Measurements from ENCODE around the gene HERPUD2.

The HERPUD2 gene

DNA sequence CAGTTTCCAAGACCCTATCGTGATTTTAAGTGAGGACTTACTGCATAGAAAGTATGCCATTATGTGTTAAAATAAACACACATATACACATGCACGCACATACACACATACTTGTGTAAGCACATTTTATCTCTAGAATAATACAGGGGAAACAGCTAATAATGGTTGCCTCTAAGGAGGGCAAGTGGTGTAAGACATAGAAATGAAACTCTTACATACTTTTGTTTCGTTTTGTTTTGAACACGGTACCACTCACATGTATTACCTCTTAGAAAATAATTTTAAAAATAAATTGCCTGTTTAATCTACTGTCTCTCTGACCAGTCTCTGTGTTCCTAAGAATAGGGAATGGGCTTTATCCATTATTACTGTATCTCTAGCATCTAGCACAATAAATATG, 49.2 kb downstream of the HERPUD2 start:
- no peak for TF ChIP-seq TAF1 (IDR thresholded peaks at IDR 0.05; ENCODE audit: low read depth)
- TF ChIP-seq EGR1 (IDR thresholded peaks at IDR 0.05): no peak
- TF ChIP-seq TEAD4 (IDR thresholded peaks at IDR 0.05): no peak
- no peak for TF ChIP-seq ZBTB7A (IDR thresholded peaks at IDR 0.05; ENCODE audit: low read depth)
- TF ChIP-seq FOXM1 (IDR thresholded peaks at IDR 0.05; ENCODE audit: borderline replicate concordance, low read depth): no peak
- no peak for TF ChIP-seq RAD21 (IDR thresholded peaks at IDR 0.05; ENCODE audit: low read depth)
- TF ChIP-seq CREB1 (IDR thresholded peaks at IDR 0.05; ENCODE audit: low read depth): no peak
- TF ChIP-seq EP300 (IDR thresholded peaks at IDR 0.05; ENCODE audit: borderline replicate concordance): no peak
- TF ChIP-seq NFIC (IDR thresholded peaks at IDR 0.05): no peak
- no peak for TF ChIP-seq YY1 (IDR thresholded peaks at IDR 0.05; ENCODE audit: low read depth)
- TF ChIP-seq, protein P1, sequence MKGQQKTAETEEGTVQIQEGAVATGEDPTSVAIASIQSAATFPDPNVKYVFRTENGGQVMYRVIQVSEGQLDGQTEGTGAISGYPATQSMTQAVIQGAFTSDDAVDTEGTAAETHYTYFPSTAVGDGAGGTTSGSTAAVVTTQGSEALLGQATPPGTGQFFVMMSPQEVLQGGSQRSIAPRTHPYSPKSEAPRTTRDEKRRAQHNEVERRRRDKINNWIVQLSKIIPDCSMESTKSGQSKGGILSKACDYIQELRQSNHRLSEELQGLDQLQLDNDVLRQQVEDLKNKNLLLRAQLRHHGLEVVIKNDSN (IDR thresholded peaks at IDR 0.05): no peak
- TF ChIP-seq, protein P2, sequence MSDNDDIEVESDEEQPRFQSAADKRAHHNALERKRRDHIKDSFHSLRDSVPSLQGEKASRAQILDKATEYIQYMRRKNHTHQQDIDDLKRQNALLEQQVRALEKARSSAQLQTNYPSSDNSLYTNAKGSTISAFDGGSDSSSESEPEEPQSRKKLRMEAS (IDR thresholded peaks at IDR 0.05): no peak
- TF ChIP-seq TCF12 (IDR thresholded peaks at IDR 0.05; ENCODE audit: low read depth): no peak
- TF ChIP-seq CEBPB (IDR thresholded peaks at IDR 0.05): no peak

DNA sequence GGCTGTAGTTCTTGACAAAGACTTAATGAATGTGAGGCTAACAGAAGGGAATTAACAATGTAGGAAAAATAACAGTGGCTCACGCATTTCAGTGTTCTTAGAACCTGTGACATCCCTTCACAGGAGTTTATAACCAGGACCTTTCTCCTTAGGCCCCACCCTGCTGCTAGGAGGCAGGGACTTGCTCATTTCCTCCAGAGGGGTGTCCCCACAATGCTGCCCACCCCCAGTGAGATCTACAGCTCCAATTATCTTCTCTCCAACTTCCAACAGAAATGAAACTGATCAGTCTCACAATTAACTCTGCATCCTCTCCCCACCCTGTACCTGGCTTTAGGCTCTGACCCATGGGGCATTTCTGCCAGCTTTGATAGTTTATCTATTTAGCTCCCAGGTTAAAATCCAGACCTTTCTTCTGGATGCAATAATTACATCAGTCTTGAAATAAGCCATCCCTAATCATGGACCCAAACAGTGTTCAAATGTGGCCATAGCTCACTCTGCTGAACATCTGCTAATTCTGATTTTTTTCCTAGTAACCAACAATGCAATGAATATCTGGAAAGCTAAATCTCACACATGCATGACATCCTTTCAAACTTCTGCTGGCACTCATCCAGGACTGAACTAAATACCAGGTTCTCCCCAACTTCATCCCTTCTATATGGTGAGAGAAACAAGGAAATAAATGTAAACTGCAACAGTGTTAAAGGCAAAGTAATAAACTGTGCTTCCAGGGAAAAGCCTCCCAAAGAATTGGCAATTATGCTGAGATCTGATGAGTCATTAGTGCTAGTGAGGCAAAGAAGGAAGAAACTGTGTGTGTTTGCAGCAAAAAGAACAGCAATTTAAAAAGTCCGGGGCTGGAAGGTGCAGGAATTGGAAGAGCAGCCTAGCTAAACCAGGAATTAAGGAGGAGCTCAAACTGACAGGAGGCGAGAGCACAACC, 64.6 kb downstream of the HERPUD2 start:
- TF ChIP-seq CREB1 (IDR thresholded peaks at IDR 0.05; ENCODE audit: low read depth) (no peak), EGR1 (IDR thresholded peaks at IDR 0.05) (no peak), TAF1 (IDR thresholded peaks at IDR 0.05; ENCODE audit: low read depth) (no peak), RAD21 (IDR thresholded peaks at IDR 0.05; ENCODE audit: low read depth) (no peak), CEBPB (IDR thresholded peaks at IDR 0.05) (no peak), EP300 (IDR thresholded peaks at IDR 0.05; ENCODE audit: borderline replicate concordance) (no peak), TEAD4 (IDR thresholded peaks at IDR 0.05) (no peak), FOXM1 (IDR thresholded peaks at IDR 0.05; ENCODE audit: borderline replicate concordance, low read depth) (no peak), NFIC (IDR thresholded peaks at IDR 0.05) (no peak), YY1 (IDR thresholded peaks at IDR 0.05; ENCODE audit: low read depth) (no peak)
- TF ChIP-seq, protein P1 (IDR thresholded peaks at IDR 0.05): no peak
- TF ChIP-seq, protein P2 (IDR thresholded peaks at IDR 0.05): no peak
- TF ChIP-seq, protein P3, sequence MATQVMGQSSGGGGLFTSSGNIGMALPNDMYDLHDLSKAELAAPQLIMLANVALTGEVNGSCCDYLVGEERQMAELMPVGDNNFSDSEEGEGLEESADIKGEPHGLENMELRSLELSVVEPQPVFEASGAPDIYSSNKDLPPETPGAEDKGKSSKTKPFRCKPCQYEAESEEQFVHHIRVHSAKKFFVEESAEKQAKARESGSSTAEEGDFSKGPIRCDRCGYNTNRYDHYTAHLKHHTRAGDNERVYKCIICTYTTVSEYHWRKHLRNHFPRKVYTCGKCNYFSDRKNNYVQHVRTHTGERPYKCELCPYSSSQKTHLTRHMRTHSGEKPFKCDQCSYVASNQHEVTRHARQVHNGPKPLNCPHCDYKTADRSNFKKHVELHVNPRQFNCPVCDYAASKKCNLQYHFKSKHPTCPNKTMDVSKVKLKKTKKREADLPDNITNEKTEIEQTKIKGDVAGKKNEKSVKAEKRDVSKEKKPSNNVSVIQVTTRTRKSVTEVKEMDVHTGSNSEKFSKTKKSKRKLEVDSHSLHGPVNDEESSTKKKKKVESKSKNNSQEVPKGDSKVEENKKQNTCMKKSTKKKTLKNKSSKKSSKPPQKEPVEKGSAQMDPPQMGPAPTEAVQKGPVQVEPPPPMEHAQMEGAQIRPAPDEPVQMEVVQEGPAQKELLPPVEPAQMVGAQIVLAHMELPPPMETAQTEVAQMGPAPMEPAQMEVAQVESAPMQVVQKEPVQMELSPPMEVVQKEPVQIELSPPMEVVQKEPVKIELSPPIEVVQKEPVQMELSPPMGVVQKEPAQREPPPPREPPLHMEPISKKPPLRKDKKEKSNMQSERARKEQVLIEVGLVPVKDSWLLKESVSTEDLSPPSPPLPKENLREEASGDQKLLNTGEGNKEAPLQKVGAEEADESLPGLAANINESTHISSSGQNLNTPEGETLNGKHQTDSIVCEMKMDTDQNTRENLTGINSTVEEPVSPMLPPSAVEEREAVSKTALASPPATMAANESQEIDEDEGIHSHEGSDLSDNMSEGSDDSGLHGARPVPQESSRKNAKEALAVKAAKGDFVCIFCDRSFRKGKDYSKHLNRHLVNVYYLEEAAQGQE (IDR thresholded peaks at IDR 0.05; ENCODE audit: low read depth): no peak

DNA sequence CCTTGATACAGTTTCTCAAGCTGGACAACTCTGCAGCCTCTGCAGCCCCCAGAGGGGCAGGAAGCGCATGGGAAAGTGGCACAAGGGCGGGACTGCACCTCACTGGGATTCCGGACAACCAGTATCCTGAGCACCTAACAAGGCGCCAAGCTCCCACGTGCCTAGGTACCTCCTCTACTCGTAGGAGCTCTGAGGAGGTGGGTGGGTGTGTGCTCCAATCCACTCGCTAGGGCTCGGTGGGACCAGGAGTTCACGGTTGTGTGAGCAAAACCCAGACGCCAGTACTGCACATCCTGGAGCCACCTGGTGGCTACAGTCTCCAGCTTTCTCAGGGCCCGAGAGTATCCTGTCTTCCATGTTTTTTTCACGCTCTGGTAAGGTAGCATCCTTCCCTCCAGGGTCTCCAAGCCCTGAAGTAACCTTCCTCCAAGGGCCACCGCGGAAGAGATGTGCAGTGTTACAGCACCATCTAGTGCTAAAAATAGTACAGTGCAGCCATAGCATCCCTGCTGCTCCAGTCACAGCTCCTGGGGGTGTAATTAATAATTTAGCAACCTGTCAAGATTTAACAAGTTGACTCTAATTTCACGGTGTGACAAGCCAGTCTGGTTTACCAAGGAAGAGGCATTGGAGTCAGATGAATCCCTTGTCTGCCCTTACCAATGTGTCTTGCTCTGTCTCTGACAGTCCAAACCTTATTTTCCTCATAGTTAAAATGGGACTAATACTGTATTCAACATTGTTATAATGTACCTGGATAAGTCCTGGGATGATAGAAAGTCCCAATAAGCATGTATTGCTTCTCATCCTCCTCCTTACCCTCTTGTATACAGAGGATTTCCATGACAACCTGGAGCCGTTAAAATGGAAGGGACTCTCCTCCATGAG, 70.4 kb downstream of the HERPUD2 start:
- TF ChIP-seq CEBPB (IDR thresholded peaks at IDR 0.05) (no peak), EP300 (IDR thresholded peaks at IDR 0.05; ENCODE audit: borderline replicate concordance) (no peak), RAD21 (IDR thresholded peaks at IDR 0.05; ENCODE audit: low read depth) (peak; percentile 80)

DNA sequence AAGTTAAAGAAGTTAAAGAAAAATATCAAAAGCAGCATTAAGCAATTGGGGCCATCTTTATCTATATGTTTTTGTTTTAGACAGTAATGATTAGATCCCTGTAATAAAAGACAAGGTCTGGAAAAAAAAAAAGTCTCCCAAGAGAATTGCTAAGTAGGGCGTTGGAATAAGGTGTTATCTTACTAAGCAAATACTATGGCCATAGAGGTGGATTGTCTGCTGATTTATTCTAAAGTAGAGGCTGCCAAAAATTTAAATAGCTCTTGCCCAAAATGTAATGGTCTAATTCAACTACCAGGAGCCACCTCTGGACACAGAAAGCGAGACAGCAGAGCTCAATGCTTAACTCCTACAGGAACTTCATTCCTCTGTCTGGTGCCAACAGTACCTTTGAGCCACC, 71.6 kb downstream of the HERPUD2 start:
- TF ChIP-seq TCF12 (IDR thresholded peaks at IDR 0.05; ENCODE audit: low read depth) (no peak), ZBTB7A (IDR thresholded peaks at IDR 0.05; ENCODE audit: low read depth) (no peak), EP300 (IDR thresholded peaks at IDR 0.05; ENCODE audit: borderline replicate concordance) (no peak), EGR1 (IDR thresholded peaks at IDR 0.05) (no peak), CREB1 (IDR thresholded peaks at IDR 0.05; ENCODE audit: low read depth) (no peak), CEBPB (IDR thresholded peaks at IDR 0.05) (no peak), YY1 (IDR thresholded peaks at IDR 0.05; ENCODE audit: low read depth) (no peak), TEAD4 (IDR thresholded peaks at IDR 0.05) (no peak), TAF1 (IDR thresholded peaks at IDR 0.05; ENCODE audit: low read depth) (no peak), RAD21 (IDR thresholded peaks at IDR 0.05; ENCODE audit: low read depth) (no peak), FOXM1 (IDR thresholded peaks at IDR 0.05; ENCODE audit: borderline replicate concordance, low read depth) (no peak), NFIC (IDR thresholded peaks at IDR 0.05) (no peak)
- TF ChIP-seq, protein P2 (IDR thresholded peaks at IDR 0.05): no peak
- TF ChIP-seq, protein P3 (IDR thresholded peaks at IDR 0.05; ENCODE audit: low read depth): no peak
- TF ChIP-seq, protein P1 (IDR thresholded peaks at IDR 0.05): no peak

All from Ishikawa (cell line).